GM20000 (cell line): ENCODE results near the gene PLA2G6.

Source experiments
- DNase-seq: peaks from one replicate; pipeline ENCODE4 v3.0.0; 2012; ENCODE audit warnings: low spot score
- CTCF ChIP-seq: IDR thresholded peaks from 2 replicates; pipeline ENCODE4 v1.5.1; 2012; ENCODE audit warnings: mild to moderate bottlenecking, control low read depth; ENCODE audit errors: extremely low read depth, missing control alignments

Gene PLA2G6

GRCh38 chr22:38223289-38223960 is 41.8 kb upstream of the PLA2G6 start:
- DNase-seq, result no peak
- TF ChIP-seq CTCF, result no peak

GRCh38 chr22:38222797-38223119 is 41.1 kb upstream of the PLA2G6 start:
- no peak for TF ChIP-seq CTCF
- no peak for DNase-seq

GRCh38 chr22:38221908-38222796 is 40.5 kb upstream of the PLA2G6 start:
- no peak for TF ChIP-seq CTCF
- DNase-seq, result no peak

- TF ChIP-seq CTCF, result no peak
- DNase-seq, result no peak
Observed at GRCh38 chr22:38221407-38221806, 39.8 kb upstream of the PLA2G6 start.

- DNase-seq, result no peak
Observed at GRCh38 chr22:38220653-38221386, 39.2 kb upstream of the PLA2G6 start.

GRCh38 chr22:38220163-38220562 is 38.5 kb upstream of the PLA2G6 start:
- no peak for DNase-seq
- no peak for TF ChIP-seq CTCF

More at GRCh38 chr22:38220653-38221386, 39.2 kb upstream of the PLA2G6 start:
- no peak for TF ChIP-seq CTCF

GRCh38 chr22:38219632-38220031 is 38.0 kb upstream of the PLA2G6 start:
- TF ChIP-seq CTCF, result no peak
- no peak for DNase-seq
